HS-5 (cell line): Measurements from ENCODE around the gene TAGLN2.

Source experiments
- DNase-seq: peaks from one replicate; pipeline ENCODE4 v3.0.0-alpha.2; 2012; ENCODE audit warnings: low read depth

Gene TAGLN2

GRCh38 chr1:159935305-159935704, 10.0 kb upstream of the TAGLN2 start:
- DNase-seq = no peak

- no peak for DNase-seq
These were observed 9.1 kb upstream of the TAGLN2 start for GRCh38 chr1:159934136-159935039.

GRCh38 chr1:159933347-159933746, 8.0 kb upstream of the TAGLN2 start:
- no peak for DNase-seq

GRCh38 chr1:159932296-159933285, 7.3 kb upstream of the TAGLN2 start:
- no peak for DNase-seq

- no peak for DNase-seq
These were observed 6.5 kb upstream of the TAGLN2 start for GRCh38 chr1:159931795-159932173.

GRCh38 chr1:159931101-159931794, 5.9 kb upstream of the TAGLN2 start:
- DNase-seq = no peak

GRCh38 chr1:159930634-159931033, 5.3 kb upstream of the TAGLN2 start:
- no peak for DNase-seq

GRCh38 chr1:159930216-159930615, 4.9 kb upstream of the TAGLN2 start:
- DNase-seq = no peak

GRCh38 chr1:159929155-159930051, 4.1 kb upstream of the TAGLN2 start:
- DNase-seq = no peak

GRCh38 chr1:159928491-159929050, 3.3 kb upstream of the TAGLN2 start:
- no peak for DNase-seq

GRCh38 chr1:159927849-159928431, 2.6 kb upstream of the TAGLN2 start:
- no peak for DNase-seq

GRCh38 chr1:159927211-159927848, 2.0 kb upstream of the TAGLN2 start:
- DNase-seq = no peak

- DNase-seq = peak; percentile 22
These were observed 392 bp upstream of the TAGLN2 start for GRCh38 chr1:159925719-159926078.

GRCh38 chr1:159924025-159924790, 1.1 kb downstream of the TAGLN2 start:
- DNase-seq = peak; percentile 53

- DNase-seq = peak; percentile 45
These were observed 1.9 kb downstream of the TAGLN2 start for GRCh38 chr1:159923203-159924024.

GRCh38 chr1:159922511-159923202, 2.6 kb downstream of the TAGLN2 start:
- no peak for DNase-seq

GRCh38 chr1:159921700-159922504, 3.4 kb downstream of the TAGLN2 start:
- DNase-seq = no peak
